GM12892 (cell line): ENCODE data around the gene IL18BP.

Experiments
- DNase-seq: peaks from one replicate; pipeline ENCODE4 v3.0.0; 2011; ENCODE audit not compliant: insufficient read length
- FAIRE-seq: peaks from 2 replicates; lab custom pipeline; 2011; peaks lifted over from hg19 to GRCh38; lab: Jason Lieb, UNC
- POLR2A ChIP-seq: IDR thresholded peaks from 2 replicates; pipeline ENCODE4 v1.6.1; 2011; ENCODE audit warnings: low read depth, low read length, control low read depth
- POLR2AphosphoS5 ChIP-seq: IDR thresholded peaks from 2 replicates; pipeline ENCODE4 v1.6.1; 2011; ENCODE audit warnings: low read depth, low read length, control low read depth
- TAF1 ChIP-seq: IDR thresholded peaks from 2 replicates; pipeline ENCODE4 v1.6.1; 2011; ENCODE audit warnings: low read depth, mild to moderate bottlenecking, control low read depth, low read length, borderline replicate concordance

IL18BP gene

DNA sequence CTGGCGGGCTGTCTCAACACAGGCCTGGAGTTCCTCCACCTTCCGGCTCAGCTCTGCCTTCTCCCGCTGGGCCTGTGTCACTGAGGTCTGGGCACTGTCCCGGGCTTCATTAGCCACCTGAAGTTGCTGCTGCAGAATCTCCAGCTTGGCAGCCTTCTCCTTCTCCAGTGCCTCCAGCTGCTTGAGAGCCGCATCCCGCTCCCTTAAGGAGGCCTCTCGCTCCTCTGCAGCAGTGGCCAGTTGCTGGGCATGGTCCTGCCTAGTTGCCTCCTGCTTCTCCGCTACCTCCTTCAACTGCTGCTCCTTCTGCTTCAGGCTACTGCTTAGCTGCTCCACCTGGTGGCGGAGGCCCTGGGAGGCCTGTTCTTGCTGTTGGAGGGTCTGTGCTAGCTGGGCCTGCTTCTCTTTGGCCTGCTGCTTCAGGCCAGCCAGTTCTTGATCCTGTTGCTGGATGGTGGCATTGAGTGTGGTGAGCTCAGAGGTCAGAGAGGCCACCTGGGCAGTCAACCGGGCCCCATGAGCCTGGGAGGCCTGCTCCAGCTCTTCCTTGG lies 16.9 kb downstream of the IL18BP start:
- TF ChIP-seq TAF1 (no peak), POLR2A (no peak), POLR2AphosphoS5 (no peak)
- FAIRE-seq = peak; percentile 67
- DNase-seq = no peak

DNA sequence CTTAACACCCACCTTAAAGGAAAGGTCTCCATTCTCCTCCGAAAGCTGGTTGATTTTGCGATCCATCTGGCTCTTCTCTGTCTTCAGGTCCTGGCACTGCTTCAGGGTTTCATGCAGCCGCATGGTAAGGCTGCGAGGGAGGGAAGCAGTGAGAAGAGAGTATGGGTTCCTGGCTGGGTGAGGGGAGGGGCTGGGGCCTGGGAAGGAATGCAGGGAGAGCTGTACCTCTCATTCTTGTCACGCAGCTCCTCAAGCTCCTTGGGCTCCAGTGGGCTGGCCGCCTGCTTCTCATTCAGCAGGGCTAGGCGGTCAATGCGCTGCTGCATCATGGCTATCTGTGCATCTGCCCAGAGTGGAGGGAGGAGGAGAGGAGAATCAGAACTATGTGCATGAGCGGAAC lies 19.5 kb downstream of the IL18BP start:
- no peak for FAIRE-seq
- TF ChIP-seq TAF1 (no peak), POLR2AphosphoS5 (no peak), POLR2A (no peak)
- DNase-seq = no peak

DNA sequence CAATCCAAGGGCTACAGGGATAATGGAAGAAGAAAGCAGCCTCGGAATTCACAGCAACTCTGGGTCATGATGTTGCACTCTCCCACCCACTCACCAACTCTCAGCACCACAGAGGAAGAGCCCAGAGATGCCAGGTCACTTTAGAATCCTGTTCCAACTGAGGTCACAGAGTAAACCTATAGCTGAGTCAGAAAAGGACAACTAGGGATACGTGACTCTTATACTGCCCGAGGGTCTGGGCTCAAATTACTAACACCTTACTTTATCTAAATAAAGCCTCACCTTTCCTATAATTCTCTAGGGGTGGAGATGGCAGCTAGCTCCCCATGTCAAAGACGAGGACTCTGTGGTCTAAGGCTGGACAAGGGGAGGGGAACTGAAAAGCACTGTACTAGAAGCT lies 24.6 kb downstream of the IL18BP start:
- no peak for TF ChIP-seq POLR2A
- TF ChIP-seq TAF1 = no peak
- no peak for TF ChIP-seq POLR2AphosphoS5
- DNase-seq (no peak), FAIRE-seq (no peak)

DNA sequence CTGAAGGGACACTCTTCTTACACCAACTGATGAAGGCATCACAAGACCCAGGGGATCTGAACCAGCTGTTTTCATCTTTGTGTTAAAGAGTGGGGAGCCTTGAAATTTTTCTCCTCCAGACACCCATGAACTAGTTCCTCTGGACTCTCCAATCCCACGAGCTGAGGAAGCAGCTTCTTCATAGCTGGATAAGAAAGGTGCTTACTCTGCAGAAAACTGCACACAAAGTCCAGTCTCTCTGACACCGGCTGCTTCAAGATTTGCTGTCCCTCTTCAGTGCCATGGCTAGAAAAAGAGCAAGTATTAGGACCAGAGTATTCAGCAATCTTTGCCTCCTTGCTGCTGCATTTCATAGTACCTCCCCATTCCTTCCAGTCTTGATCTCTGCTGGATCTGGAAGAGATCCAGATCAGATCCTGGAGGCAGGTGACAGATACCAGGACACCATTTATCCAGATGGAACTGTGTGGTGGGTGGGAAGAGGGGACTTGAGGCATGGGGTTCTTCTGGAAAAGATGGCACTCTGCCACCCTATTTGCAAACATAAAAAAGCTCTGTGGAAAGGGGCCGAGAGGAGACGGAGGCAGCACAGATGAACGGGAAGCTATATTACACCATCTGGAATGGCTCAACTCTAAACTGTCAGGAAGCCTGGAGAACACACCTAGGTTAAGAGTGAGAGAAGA lies 25.5 kb downstream of the IL18BP start:
- peak; percentile 70 for FAIRE-seq

DNA sequence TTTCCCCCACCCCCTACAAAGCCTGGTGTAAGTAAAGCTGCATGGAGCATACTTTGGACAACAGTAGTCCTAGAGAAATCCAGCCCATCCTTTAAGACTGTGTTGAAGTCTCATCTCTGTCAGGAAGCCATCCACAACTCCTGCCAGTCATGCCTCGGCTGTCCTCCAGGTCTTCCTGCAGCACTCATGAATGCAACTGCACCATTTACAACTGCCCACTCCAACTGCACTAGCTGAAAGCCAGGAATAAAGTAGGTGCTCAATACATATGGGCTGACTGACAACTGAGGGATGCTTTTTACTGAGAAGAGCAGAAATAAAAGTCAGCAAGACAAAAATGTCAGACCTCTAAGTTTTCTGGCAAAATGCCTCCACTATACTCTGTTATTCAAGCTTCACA lies 27.4 kb downstream of the IL18BP start:
- no peak for DNase-seq
- FAIRE-seq = no peak
- no peak for TF ChIP-seq POLR2A
- TF ChIP-seq POLR2AphosphoS5 = no peak
- no peak for TF ChIP-seq TAF1

More for the DNA sequence above, 25.5 kb downstream of the IL18BP start:
- TF ChIP-seq POLR2A (no peak), TAF1 (no peak), POLR2AphosphoS5 (no peak)
- DNase-seq = no peak

DNA sequence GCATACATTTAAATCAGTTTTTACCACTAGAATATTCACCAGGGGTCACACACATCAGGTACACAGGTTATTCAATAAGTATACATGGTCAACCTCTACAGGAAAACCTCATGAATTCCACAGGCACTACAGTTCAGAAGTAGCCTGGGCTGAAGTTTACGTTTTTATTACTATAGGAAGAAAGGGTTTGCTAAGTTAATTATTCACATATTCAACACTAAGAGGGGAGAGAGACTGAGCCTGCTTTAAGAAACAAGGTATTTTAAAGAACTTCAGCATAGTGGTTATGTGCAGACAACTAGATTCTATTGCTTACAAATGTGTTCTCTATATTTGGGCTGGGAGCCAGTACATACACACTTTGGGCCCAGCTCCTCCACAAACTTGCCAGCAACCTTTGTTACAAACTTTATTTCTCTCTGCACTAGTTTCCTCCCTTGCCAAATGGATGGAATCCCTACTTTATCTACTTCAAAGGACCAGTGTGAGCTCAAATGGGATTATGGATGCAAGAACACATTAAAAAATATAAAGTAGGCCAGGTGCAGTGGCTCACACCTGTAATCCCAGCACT lies 31.9 kb downstream of the IL18BP start:
- no peak for DNase-seq
- no peak for FAIRE-seq
- TF ChIP-seq TAF1 (no peak), POLR2AphosphoS5 (no peak), POLR2A (no peak)

DNA sequence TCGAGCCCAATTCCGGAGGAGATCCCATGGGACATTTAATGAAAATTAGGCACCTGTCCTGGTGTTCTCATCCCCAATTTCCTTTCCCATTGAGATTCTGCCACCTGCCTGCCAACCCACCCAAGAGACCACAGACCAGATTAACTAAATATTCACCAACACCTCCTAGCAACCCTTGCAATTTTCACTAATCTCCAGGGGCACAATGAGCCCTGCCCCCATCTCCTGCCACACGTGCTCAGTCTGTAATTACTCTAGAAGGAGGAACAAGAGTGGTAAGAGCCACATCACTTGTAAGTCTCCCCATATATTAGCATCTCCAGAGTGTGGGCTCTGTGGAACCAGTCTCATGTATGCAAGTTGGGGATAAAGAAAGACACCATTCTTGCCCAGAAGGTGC lies 38.0 kb downstream of the IL18BP start:
- no peak for DNase-seq

DNA sequence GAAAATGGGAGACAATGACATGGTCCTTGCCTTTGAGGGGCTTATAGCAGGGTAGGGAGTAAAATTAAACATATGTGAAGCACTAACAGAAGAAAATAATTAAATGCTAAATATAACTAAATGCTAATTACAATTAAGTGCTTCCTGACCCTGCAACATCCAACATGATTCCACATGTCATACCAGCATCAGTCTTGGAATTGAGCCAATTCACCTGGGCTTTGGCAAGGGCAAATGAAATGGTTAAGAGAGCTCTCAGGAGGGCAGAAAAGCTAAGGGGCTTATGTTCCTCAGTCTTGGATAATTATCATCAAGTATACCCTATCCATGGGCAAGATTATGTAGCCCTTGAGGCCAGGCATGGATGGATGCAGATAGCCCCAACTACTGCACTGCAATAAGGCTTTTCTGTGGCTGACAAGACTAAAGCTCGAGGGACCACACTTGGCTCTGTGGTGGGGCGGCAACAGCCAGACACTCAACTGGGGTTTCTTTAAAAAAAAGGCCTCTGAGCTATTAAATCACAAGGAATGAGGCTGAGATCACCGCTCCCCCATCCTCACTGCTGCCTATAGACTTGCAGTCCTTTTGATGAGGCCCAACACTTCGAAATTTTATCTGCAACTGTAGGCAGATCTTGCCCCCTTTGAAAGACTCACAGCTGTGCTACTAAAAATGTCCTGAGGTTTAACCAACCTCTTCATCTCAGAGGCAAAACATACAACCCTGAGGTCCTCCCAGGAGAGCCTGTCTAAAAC lies 39.0 kb downstream of the IL18BP start:
- DNase-seq = no peak
- FAIRE-seq = peak; percentile 27
- TF ChIP-seq POLR2AphosphoS5 (no peak), TAF1 (no peak), POLR2A (no peak)

More for the DNA sequence above, 38.0 kb downstream of the IL18BP start:
- FAIRE-seq = no peak
- TF ChIP-seq POLR2AphosphoS5 (no peak), TAF1 (no peak), POLR2A (no peak)

DNA sequence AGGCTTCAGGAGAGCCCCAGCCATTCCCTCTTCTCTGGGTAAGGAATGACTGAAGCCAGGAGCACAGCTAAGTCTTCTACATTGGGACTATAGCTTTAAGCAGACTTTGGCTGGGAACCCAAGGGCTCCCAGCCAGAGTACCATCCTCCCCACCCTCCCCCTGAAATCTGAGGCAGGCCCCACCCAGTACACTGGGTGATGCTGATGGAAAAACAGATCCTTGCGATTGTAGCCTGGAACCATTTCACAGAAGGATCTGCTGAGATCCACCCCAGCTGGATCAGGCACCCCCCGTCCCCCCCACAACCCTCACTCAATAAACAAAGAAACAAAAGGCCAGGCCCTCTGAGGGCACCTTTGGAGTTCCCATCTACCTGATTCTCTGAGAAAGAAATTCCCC lies 39.8 kb downstream of the IL18BP start:
- DNase-seq (no peak), FAIRE-seq (no peak)
- TF ChIP-seq POLR2AphosphoS5 (no peak), POLR2A (no peak), TAF1 (no peak)

DNA sequence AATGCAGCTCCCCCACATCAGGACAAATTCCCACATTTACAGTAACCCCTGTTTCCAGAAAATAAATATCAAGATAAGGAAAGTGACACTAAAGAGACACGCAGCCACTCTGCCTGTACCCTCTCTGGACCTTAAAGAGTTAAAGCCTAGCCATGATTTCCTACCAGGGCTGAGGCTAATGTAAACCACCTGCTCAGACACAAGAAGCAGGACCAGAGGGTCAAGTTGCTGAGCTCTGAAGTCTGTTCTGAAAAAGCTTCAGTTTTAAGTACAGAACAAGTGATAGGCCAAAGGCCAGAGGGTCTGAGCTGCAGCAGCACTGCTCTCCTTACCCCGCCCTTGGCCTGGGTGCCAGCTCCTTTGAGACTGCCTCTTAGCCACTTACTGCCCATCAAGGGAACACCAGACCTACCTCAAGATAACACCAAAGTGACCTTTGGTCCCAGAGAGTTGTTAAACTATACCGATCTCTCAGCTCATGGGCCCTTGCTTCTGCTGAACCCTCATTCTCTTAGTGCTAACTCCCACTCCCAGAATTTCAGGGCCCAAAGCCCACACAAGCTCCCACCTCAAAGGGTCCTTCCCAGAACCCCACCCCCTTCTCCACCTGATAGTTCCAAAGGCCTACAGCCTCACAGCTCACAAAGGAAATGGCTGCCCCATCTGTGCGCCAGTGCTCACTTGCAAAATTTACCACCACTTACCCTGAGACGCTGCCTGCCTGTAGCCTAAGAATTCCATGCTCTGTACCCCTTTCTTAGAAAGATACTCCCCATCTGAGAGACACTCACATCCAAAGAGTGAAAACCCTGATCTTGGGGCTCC lies 40.5 kb downstream of the IL18BP start:
- DNase-seq (no peak), FAIRE-seq (no peak)
- no peak for TF ChIP-seq POLR2A
- TF ChIP-seq POLR2AphosphoS5 = no peak
- TF ChIP-seq TAF1 = no peak
